Endothelial cell of umbilical vein (primary cell): ENCODE measurements around the gene KIF26B. TPM values are rescaled to one million over a fixed set of nuclear protein-coding genes. Genes with fewer than 3 reads are reported as not detected.

Source experiments
- BruUV-seq: library from RNA; stranded (reverse); fragments of 400-500 nt; replicated peaks from 2 replicates; lab custom pipeline; 2021; lab: Mats Ljungman, UMichigan
- CTCF ChIA-PET: fragments of 300-600, 350-600 bp; sonication (Branson Sonifier 250); formaldehyde crosslinking; loops from one replicate; lab custom pipeline; 2021; ENCODE audit warnings: antibody characterized with exemption, inconsistent platforms; lab: Charles Lee
- POLR2A ChIA-PET: fragments of 300-600, 350-600 bp; sonication (Branson Sonifier 250); formaldehyde crosslinking; loops from one replicate; lab custom pipeline; 2021; ENCODE audit warnings: antibody characterized with exemption, inconsistent platforms; lab: Charles Lee
- DNase-seq: peaks from one replicate; pipeline ENCODE4 v3.0.0-alpha.2; 2011; ENCODE audit warnings: low read depth, low spot score
- FAIRE-seq: peaks from 2 replicates; lab custom pipeline; 2011; peaks lifted over from hg19 to GRCh38; lab: Jason Lieb, UNC
- H2AFZ ChIP-seq: 2 replicates; pipeline ENCODE4 v1.6.0; 2012; ENCODE audit warnings: low read depth, low read length, control low read depth, inconsistent platforms
- H3K27ac ChIP-seq: 2 replicates; pipeline ENCODE4 v1.5.1; 2011; ENCODE audit warnings: low read depth, mild to moderate bottlenecking, control low read depth, low read length, moderate library complexity; ENCODE audit not compliant: insufficient read depth
- H3K27me3 ChIP-seq, 2 experiments: 2 replicates each; pipeline versions ENCODE4 v1.6.0 to v1.6.1; 2011; ENCODE audit warnings: low read length in 2 of 2, mixed read lengths in 1 of 2; ENCODE audit not compliant: control insufficient read depth in 2 of 2, insufficient read depth in 2 of 2
- H3K36me3 ChIP-seq, 2 experiments: 2 replicates in 1 of 2; 3 replicates in 1 of 2; pipeline ENCODE4 v1.5.1; 2011; ENCODE audit warnings: low read length in 2 of 2, mild to moderate bottlenecking in 1 of 2, moderate library complexity in 1 of 2; ENCODE audit not compliant: control insufficient read depth in 2 of 2, insufficient read depth in 2 of 2; ENCODE audit errors: extremely low read depth in 1 of 2
- H3K4me1 ChIP-seq: 3 replicates; pipeline ENCODE4 v1.5.1; 2011; ENCODE audit warnings: mild to moderate bottlenecking, low read length; ENCODE audit not compliant: control insufficient read depth, insufficient read depth; ENCODE audit errors: extremely low read depth
- H3K4me2 ChIP-seq: 2 replicates; pipeline ENCODE4 v1.6.1; 2011; ENCODE audit warnings: low read length, control low read depth, mixed read lengths; ENCODE audit not compliant: insufficient read depth
- H3K4me3 ChIP-seq, 3 experiments: fragments of 200-600 bp in 1 of 3; sonication (generic), shearing (Covaris generic) in 1 of 3; replicated peaks in 1 of 3; 2 replicates each; pipeline ENCODE4 v1.5.1; 2011 to 2016; ENCODE audit warnings: control low read depth in 3 of 3, low read length in 3 of 3, mild to moderate bottlenecking in 2 of 3, inconsistent platforms in 1 of 3, low read depth in 1 of 3, moderate library complexity in 1 of 3; ENCODE audit not compliant: insufficient read depth in 1 of 3
- H3K79me2 ChIP-seq: 2 replicates; pipeline ENCODE4 v1.6.0; 2012; ENCODE audit warnings: low read length, inconsistent platforms; ENCODE audit not compliant: control insufficient read depth, insufficient read depth
- H3K9ac ChIP-seq: replicated peaks from 2 replicates; pipeline ENCODE3; 2011; ENCODE audit warnings: low read length, control low read depth; ENCODE audit not compliant: insufficient read depth; ENCODE audit errors: extremely low read depth
- H3K9me1 ChIP-seq: replicated peaks from 3 replicates; pipeline ENCODE4 v1.6.0; 2011; ENCODE audit warnings: mild to moderate bottlenecking, low read length; ENCODE audit not compliant: control insufficient read depth, insufficient read depth; ENCODE audit errors: extremely low read depth
- H3K9me3 ChIP-seq: replicated peaks from 2 replicates; pipeline ENCODE4 v1.5.1; 2012; ENCODE audit warnings: low read length, inconsistent platforms; ENCODE audit not compliant: control insufficient read depth, insufficient read depth
- H4K20me1 ChIP-seq: replicated peaks from 2 replicates; pipeline ENCODE3; 2011; ENCODE audit warnings: mild to moderate bottlenecking, low read length; ENCODE audit not compliant: control insufficient read depth, insufficient read depth; ENCODE audit errors: extremely low read depth
- CTCF ChIP-seq, 2 donors: IDR thresholded peaks; 1 replicate in 1 of 2; 2 replicates in 1 of 2; pipeline ENCODE4 v1.5.1; 2011; ENCODE audit warnings: low read length in 2 of 2, mild to moderate bottlenecking in 2 of 2, moderate library complexity in 2 of 2, control low read depth in 1 of 2, inconsistent platforms in 1 of 2, low read depth in 1 of 2; ENCODE audit not compliant: insufficient read depth in 1 of 2; ENCODE audit errors: extremely low read depth in 1 of 2
- EZH2 ChIP-seq: IDR thresholded peaks from 2 replicates; pipeline ENCODE4 v1.6.1; 2012; ENCODE audit warnings: borderline replicate concordance, low read depth, mild to moderate bottlenecking, moderate library complexity, low read length, inconsistent platforms; ENCODE audit not compliant: severe bottlenecking
- FOS ChIP-seq: IDR thresholded peaks from 2 replicates; pipeline ENCODE4 v1.6.1; 2011; ENCODE audit warnings: mild to moderate bottlenecking, low read length, moderate library complexity, borderline replicate concordance; ENCODE audit not compliant: insufficient read depth
- GATA2 ChIP-seq: IDR thresholded peaks from 2 replicates; pipeline ENCODE4 v1.7.0; 2011; ENCODE audit warnings: low read depth, mild to moderate bottlenecking, moderate library complexity, mixed read lengths, low read length; ENCODE audit not compliant: insufficient read length, insufficient read depth
- JUN ChIP-seq: IDR thresholded peaks from 2 replicates; pipeline ENCODE4 v1.6.1; 2011; ENCODE audit warnings: borderline replicate concordance, low read depth; ENCODE audit not compliant: insufficient read length, insufficient read depth
- MAX ChIP-seq: IDR thresholded peaks from 2 replicates; pipeline ENCODE4 v1.6.1; 2011; ENCODE audit not compliant: insufficient read depth, insufficient read length
- MYC ChIP-seq: IDR thresholded peaks from one replicate; pipeline ENCODE4 v1.6.1; 2011; ENCODE audit warnings: mild to moderate bottlenecking, low read depth, low read length
- POLR2A ChIP-seq: IDR thresholded peaks from 2 replicates; pipeline ENCODE4 v1.6.1; 2012; ENCODE audit warnings: low read depth, mild to moderate bottlenecking, control low read depth, low read length
- POLR2AphosphoS5 ChIP-seq: IDR thresholded peaks from 2 replicates; pipeline ENCODE4 v1.6.1; 2012; ENCODE audit warnings: low read depth, mild to moderate bottlenecking, control low read depth, low read length, moderate library complexity; ENCODE audit not compliant: insufficient read depth
- dilution Hi-C: fragments of 300-500 bp; cut with MboI; formaldehyde crosslinking; loops from one replicate; pipeline ENCODE4 v1.15.0; 2019; ENCODE audit warnings: low sequenced_read_pairs; ENCODE audit not compliant: extremely low pct_ligation_motif_present
- intact Hi-C: fragments of 100-400 bp; cut with micrococcal nuclease; formaldehyde crosslinking; loops from one replicate; pipeline ENCODE4 v1.10.0; 2022
- polyA plus RNA-seq, 4 experiments: library from polyadenylated mRNA; depleted of rRNA in 3 of 4; stranded (reverse) in 3 of 4; unstranded in 1 of 4; fragments of >200 nt; gene quantifications; 2 replicates each; pipeline versions ENCODE4 v1.2.1 to v1.2.3, GENCODE V29; 2011 to 2012; ENCODE audit warnings: missing spikeins in 1 of 4
- total RNA-seq: library from RNA; stranded (reverse); gene quantifications from 2 replicates; pipeline ENCODE4 v1.2.3, GENCODE V29; 2021

KIF26B gene
- total and polyA plus RNA-seq, 2 donors (not counting 3 experiments of a cell fraction or from before 2014, with no cell fraction given): 0.04 to 0.49 TPM

GRCh38 chr1:245591346-245592188 is 436.8 kb downstream of the KIF26B start:
- CTCF ChIA-PET: no interaction called here

More at GRCh38 chr1:245591346-245592188, 436.8 kb downstream of the KIF26B start:
- FAIRE-seq (no peak), DNase-seq (no peak)
- H3K4me1 ChIP-seq: no peaks in the 10 kb centered on the region
- H3K27me3 ChIP-seq: no peaks in the 10 kb centered on the region
- dilution Hi-C loops (no loop called here), intact Hi-C loops (no loop called here)
- POLR2A ChIA-PET: no interaction called here
- no peak overlapping the region for H3K4me3 ChIP-seq
- no peaks in the 10 kb centered on the region for H4K20me1 ChIP-seq
- no peaks in the 10 kb centered on the region for H3K9me1 ChIP-seq
- no peaks in the 10 kb centered on the region for H3K79me2 ChIP-seq
- BruUV-seq: no TSS peak
- H3K36me3 ChIP-seq: no peaks in the 10 kb centered on the region
- no peak overlapping the region for H3K9ac ChIP-seq
- TF ChIP-seq FOS (no peak), MAX (no peak), POLR2A (no peak), EZH2 (no peak), JUN (no peak), POLR2AphosphoS5 (no peak), CTCF (IDR thresholded peaks at IDR 0.05; ENCODE audit: extremely low read depth in 1 of 2, insufficient read depth in 1 of 2, low read depth in 1 of 2, low read length in 2 of 2) (no peak), GATA2 (no peak), MYC (no peak)
- no peak overlapping the region for H3K27ac ChIP-seq
- no peak overlapping the region for H3K4me2 ChIP-seq
- no peaks in the 10 kb centered on the region for H3K9me3 ChIP-seq
- H2AFZ ChIP-seq: no peak overlapping the region
